ENCODE measurements around the gene MYO16.
A peak's percentile ranks its signal among the peaks of the same experiment; 100 is the strongest.
"Not testable (repeated sequence)": the region's sequence is repeated elsewhere in the genome, so short reads cannot be mapped to it uniquely, and the experiment has no call there.

The MYO16 gene

DNA sequence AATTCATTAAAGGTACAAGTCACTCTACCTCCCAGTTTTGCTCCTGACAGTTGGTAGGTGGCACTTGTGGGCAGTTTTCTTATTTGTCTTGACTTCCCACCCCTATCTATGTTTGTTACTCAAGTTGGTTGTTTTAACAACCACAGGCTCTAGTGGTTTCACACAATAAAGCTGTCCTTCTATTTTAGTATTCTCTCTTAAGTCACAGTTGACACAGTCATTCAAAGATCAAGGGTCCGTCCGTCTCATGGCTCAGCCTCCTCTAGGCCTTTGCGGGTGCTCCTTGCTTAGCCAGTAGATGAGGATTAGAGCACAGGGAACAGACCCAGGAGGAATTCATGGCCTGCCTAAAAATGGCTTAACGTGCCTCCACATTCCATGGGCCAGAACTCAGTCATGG, 583.2 kb downstream of the MYO16 start:
- no peaks in the 10 kb centered on the region for H3K27me3 ChIP-seq
- no peaks in the 10 kb centered on the region for H4K20me1 ChIP-seq
- H3K4me3 ChIP-seq, result no peak overlapping the region
- no peak overlapping the region for H3K9ac ChIP-seq
- H3K27ac ChIP-seq, result no peak overlapping the region
- TF ChIP-seq Cebpa-rat (IDR thresholded peaks at IDR 0.05), result no peak
- peak overlapping the region in 9 of 11 experiments; percentile 6 to 74 (median 62); a peak in 17 of 22 replicates for H3K4me2 ChIP-seq
- H3K36me3 ChIP-seq, result no peaks in the 10 kb centered on the region
- H3K9me3 ChIP-seq (replicated peaks in 1 of 11), result 0 out of 22 replicates have a peak, but pooled peaks cover 0 to 6% (median 0%) of the 10 kb centered on the region in 11 experiments
- peaks cover 0 to 25% (median 16%) of the 10 kb centered on the region in 10 experiments; a peak in 14 of 20 replicates for H3K4me1 ChIP-seq

DNA sequence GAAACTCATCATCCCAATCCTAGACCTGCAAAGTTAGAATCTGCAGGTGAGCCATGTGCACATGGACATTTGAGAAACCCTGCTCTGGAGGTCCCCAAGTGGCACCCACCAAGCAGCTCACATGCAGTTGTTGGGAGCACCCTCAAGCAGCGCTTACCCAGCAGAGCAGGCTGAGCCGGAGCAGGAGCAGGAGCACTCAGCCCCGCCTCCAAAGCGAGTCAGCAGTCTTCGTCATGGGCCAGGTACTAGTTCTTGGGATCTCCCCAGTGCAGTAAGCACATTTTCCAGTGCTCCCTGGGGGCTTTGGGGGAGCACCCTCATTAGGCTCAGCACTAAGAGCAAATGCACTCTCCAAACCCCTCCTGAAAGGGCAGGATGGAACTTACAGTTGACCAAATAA, 584.3 kb downstream of the MYO16 start:
- Histone ChIP-seq H3K4me2 (peak overlapping the region in 6 of 11 experiments; percentile 7 to 74 (median 66); a peak in 7 of 22 replicates), H3K27me3 (no peaks in the 10 kb centered on the region), H3K9me3 (replicated peaks in 1 of 11) (no peaks in the 10 kb centered on the region), H3K9ac (no peak overlapping the region), H3K4me3 (no peak overlapping the region), H3K27ac (no peak overlapping the region), H4K20me1 (no peaks in the 10 kb centered on the region), H3K4me1 (peaks cover 0 to 25% (median 16%) of the 10 kb centered on the region in 10 experiments; a peak in 14 of 20 replicates), H3K36me3 (no peaks in the 10 kb centered on the region)
- no peak for TF ChIP-seq Cebpa-rat (IDR thresholded peaks at IDR 0.05)

DNA sequence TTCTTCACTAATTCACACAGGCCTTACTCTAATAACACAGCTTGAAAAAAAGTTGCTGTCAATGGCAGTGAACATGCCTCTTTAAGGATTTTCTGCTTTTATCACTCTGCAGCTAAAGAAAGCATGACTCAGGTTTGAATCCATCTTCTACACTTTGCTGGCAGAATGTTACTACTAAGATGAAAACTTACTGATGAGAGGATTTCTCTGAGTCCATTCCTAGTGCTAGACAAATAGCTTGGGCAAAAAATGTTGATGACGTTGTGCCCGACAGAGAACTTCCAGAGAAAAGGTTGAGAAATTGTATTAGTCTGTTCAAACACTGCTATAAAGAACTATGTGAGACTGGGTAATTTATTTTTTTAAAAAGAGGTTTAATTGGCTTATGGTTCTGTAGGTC, 585.0 kb downstream of the MYO16 start:
- H3K36me3 ChIP-seq, result no peaks in the 10 kb centered on the region
- TF ChIP-seq Cebpa-rat (IDR thresholded peaks at IDR 0.05), result no peak
- no peaks in the 10 kb centered on the region for H4K20me1 ChIP-seq
- no peak overlapping the region for H3K4me3 ChIP-seq
- H3K27ac ChIP-seq, result no peak overlapping the region
- H3K4me2 ChIP-seq, result no peak overlapping the region
- H3K27me3 ChIP-seq, result no peaks in the 10 kb centered on the region
- H3K4me1 ChIP-seq, result peaks cover 0 to 25% (median 16%) of the 10 kb centered on the region in 10 experiments; a peak in 14 of 20 replicates
- no peaks in the 10 kb centered on the region for H3K9me3 ChIP-seq (replicated peaks in 1 of 11)
- H3K9ac ChIP-seq, result no peak overlapping the region

DNA sequence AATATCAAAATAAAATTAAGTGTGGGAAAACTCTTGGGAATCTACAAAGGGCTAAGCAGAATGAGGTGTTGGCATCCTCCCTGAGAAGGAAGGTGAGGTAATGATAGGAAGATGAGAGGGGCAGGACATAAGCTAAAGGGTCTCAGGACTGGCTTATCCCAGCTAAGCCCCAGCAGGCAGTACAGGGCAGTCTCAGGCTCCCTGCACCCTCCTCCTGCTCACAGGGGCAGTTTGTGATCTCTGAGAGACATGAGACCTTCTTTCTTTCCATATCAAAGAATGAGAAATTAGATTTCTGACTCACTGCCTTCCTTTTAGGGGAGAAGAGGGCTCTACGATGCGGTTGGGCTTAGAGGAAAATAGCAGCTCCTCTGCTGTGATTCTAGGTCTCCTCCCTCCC, 586.0 kb downstream of the MYO16 start:
- Histone ChIP-seq H3K9ac (no peak overlapping the region), H3K9me3 (replicated peaks in 1 of 11) (peaks cover 0 to 5% (median 0%) of the 10 kb centered on the region in 11 experiments; a peak in 2 of 22 replicates), H3K27ac (no peak overlapping the region), H3K4me2 (no peak overlapping the region), H3K4me1 (peaks cover 0 to 25% (median 16%) of the 10 kb centered on the region in 10 experiments; a peak in 14 of 20 replicates), H3K27me3 (no peaks in the 10 kb centered on the region), H4K20me1 (no peaks in the 10 kb centered on the region), H3K36me3 (no peaks in the 10 kb centered on the region), H3K4me3 (no peak overlapping the region)
- no peak for TF ChIP-seq Cebpa-rat (IDR thresholded peaks at IDR 0.05)

DNA sequence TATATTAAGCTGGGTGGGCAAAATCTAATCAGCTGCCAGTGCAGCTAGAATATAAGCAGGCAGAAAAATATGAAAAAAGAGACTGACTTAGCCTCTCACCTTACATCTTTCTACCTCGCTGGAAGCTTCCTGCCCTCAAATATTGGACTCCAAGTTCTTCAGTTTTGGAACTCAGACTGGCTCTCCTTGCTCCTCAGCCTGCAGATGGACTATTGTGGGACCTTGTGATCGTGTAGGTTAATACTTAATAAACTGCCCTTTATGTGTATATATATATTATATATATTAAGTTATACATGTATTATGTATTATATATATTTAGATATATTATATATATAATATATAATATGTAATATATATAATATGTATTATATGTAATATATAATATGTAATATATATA, 588.1 kb downstream of the MYO16 start:
- peaks cover 0 to 15% (median 8%) of the 10 kb centered on the region in 10 experiments; a peak in 14 of 20 replicates for H3K4me1 ChIP-seq
- not testable (repeated sequence) for H3K4me3 ChIP-seq, H3K36me3 ChIP-seq

DNA sequence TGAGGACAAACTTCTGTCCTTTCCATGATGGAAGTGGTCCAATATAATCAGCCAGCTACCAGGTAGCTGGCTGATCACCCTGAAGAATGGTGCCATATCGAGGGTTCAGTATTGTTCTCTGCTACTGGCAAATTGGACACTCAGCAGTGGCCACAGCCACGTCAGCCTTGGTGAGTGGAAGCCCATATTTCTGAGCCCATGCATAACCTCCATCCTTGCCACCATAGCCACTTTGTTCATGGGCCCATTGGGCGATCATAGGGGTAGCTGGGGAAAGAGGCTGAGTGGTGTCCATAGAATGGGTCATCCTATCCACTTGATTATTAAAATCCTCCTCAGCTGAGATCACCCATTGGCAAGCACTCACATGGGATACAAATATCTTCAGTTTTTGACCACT, 591.2 kb downstream of the MYO16 start:
- H3K27me3 ChIP-seq, result no peaks in the 10 kb centered on the region
- H4K20me1 ChIP-seq, result no peaks in the 10 kb centered on the region

More for the DNA sequence above, 588.1 kb downstream of the MYO16 start:
- not testable (repeated sequence) for H3K27ac ChIP-seq, H3K27me3 ChIP-seq, H3K4me2 ChIP-seq, H4K20me1 ChIP-seq, H3K9ac ChIP-seq
- peaks cover under 1 to 15% (median 3%) of the 10 kb centered on the region in 11 experiments; a peak in 14 of 22 replicates for H3K9me3 ChIP-seq (replicated peaks in 1 of 11)

DNA sequence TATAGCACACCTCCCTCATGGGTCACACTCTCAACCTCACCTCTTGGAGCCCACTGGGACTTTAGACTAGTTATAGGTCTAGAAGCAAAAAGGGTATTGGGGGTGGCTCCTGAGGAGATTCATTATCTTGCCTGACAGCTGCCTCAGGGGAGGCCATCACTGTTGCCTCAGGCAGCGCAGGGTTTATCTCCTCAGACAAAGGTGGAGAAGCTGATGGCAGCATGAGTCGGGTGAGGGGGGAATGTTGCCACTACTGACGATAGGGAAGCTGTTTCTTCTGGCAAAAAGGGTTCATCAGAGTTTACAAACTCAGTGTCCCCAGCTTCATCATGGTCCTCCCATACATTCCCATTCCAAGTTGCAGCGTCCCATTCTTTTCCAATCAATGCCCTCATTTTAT, 594.6 kb downstream of the MYO16 start:
- Histone ChIP-seq H3K4me2 (no peak overlapping the region), H3K9ac (no peak overlapping the region), H3K4me3 (no peak overlapping the region), H3K9me3 (replicated peaks in 1 of 11) (peaks cover 26 to 55% (median 35%) of the 10 kb centered on the region in 11 experiments), H4K20me1 (no peaks in the 10 kb centered on the region), H3K4me1 (no peaks in the 10 kb centered on the region), H3K27me3 (no peaks in the 10 kb centered on the region), H3K27ac (no peak overlapping the region), H3K36me3 (no peaks in the 10 kb centered on the region; a peak in 2 of 22 replicates)
- no peak for TF ChIP-seq Cebpa-rat (IDR thresholded peaks at IDR 0.05)

More for the DNA sequence above, 591.2 kb downstream of the MYO16 start:
- peaks cover 19 to 42% (median 27%) of the 10 kb centered on the region in 11 experiments for H3K9me3 ChIP-seq (replicated peaks in 1 of 11)
- no peaks in the 10 kb centered on the region for H3K4me1 ChIP-seq
- H3K27ac ChIP-seq, result no peak overlapping the region
- TF ChIP-seq Cebpa-rat (IDR thresholded peaks at IDR 0.05), result no peak
- no peak overlapping the region for H3K9ac ChIP-seq
- no peak overlapping the region for H3K4me3 ChIP-seq
- no peaks in the 10 kb centered on the region; a peak in 1 of 22 replicates for H3K36me3 ChIP-seq
- H3K4me2 ChIP-seq, result no peak overlapping the region

DNA sequence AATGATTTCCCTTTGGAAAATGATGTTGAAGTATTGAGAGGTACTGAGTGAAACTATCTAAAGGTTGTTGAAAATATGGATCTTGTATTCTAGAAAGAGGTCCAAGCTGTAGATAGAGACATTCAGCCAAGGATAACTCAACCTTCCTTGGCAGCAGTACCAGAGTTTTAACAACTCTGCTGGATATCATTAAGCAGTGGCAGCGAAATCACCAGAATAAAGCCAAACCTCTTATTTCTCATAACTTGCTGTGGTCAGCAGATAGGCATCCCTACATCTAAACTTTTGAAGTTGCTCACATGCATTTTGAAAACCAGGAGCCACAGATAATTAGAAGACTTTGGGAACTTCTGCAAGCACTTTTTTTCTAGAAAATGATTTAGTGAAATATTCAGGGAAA, 597.2 kb downstream of the MYO16 start:
- Histone ChIP-seq H3K9me3 (replicated peaks in 1 of 11) (peaks cover 36 to 59% (median 46%) of the 10 kb centered on the region in 11 experiments), H3K27me3 (no peaks in the 10 kb centered on the region), H3K27ac (no peak overlapping the region), H3K9ac (no peak overlapping the region), H4K20me1 (no peaks in the 10 kb centered on the region), H3K36me3 (no peaks in the 10 kb centered on the region; a peak in 2 of 22 replicates), H3K4me2 (no peak overlapping the region), H3K4me1 (no peaks in the 10 kb centered on the region), H3K4me3 (no peak overlapping the region)
- TF ChIP-seq Cebpa-rat (IDR thresholded peaks at IDR 0.05), result no peak

DNA sequence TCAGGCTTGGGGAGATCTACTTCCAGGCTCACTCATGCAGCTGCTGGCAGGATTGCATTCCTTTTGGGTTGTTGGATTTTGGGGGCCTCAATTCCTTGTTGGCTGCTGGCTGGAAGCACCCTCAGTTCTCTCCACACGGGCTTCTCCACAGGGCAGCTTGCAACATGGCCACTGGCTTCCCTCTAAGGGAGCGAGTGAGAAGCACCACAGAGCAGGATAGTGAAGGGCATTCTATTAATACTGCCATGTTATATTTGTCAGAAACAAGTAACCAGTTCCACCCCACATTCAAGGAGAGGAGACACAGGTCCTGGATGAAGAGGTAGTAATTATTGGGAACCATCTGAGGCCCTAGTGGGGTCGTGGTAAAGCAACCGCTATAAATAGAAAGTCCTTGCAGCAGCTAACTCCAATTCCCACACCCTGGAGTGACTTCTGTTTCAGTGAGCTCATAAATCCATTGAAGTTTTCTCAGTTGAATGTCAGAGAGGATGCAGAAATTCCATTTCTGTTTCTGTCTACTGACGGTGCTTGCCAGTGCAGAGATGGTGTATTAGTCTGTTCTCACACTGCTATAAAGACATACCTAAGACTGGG, 598.0 kb downstream of the MYO16 start:
- H3K36me3 ChIP-seq, result no peaks in the 10 kb centered on the region; a peak in 2 of 22 replicates
- no peak for TF ChIP-seq Cebpa-rat (IDR thresholded peaks at IDR 0.05)
- no peak overlapping the region for H3K4me3 ChIP-seq
- no peaks in the 10 kb centered on the region for H3K27me3 ChIP-seq
- no peaks in the 10 kb centered on the region for H3K4me1 ChIP-seq
- no peak overlapping the region for H3K9ac ChIP-seq
- no peak overlapping the region for H3K27ac ChIP-seq
- no peak overlapping the region for H3K4me2 ChIP-seq
- H3K9me3 ChIP-seq (replicated peaks in 1 of 11), result peaks cover 33 to 53% (median 39%) of the 10 kb centered on the region in 11 experiments
- H4K20me1 ChIP-seq, result no peaks in the 10 kb centered on the region

DNA sequence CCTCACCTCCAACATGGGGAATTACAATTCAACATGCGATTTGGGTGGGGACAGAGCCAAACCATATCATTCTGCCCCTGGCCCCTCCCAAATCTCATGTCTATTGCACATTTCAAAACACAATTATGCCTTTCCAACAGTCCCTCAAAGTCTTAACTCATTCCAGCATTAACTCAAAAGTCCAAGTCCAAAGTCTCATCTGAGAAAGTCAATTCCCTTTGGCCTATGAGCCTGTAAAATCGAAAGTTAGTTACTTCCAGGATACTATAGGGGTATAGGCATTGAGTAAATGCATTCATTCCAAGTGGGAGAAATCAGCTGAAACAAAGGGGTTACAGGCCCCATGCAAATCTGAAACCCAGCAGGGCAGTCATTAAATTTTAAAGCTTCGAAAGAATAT, 598.8 kb downstream of the MYO16 start:
- Histone ChIP-seq H3K27me3 (no peaks in the 10 kb centered on the region), H3K4me1 (no peaks in the 10 kb centered on the region), H3K36me3 (no peaks in the 10 kb centered on the region; a peak in 2 of 22 replicates), H3K27ac (no peak overlapping the region), H3K4me2 (no peak overlapping the region), H3K9ac (no peak overlapping the region), H4K20me1 (no peaks in the 10 kb centered on the region), H3K4me3 (no peak overlapping the region), H3K9me3 (replicated peaks in 1 of 11) (peaks cover 26 to 45% (median 32%) of the 10 kb centered on the region in 11 experiments)
- TF ChIP-seq Cebpa-rat (IDR thresholded peaks at IDR 0.05), result no peak

All from BLaER1 treated with 17β-estradiol and CSF1 and Interleukin-3, amounts not matched to agents 10 nM and 100 nM (cell line).